Brain microvascular endothelial cell (primary cell): ENCODE measurements around the gene LRP1B.
"Not testable (repeated sequence)": the region's sequence is repeated elsewhere in the genome, so short reads cannot be mapped to it uniquely, and the experiment has no call there.

ENCODE experiments used
- DNase-seq: peaks from one replicate; pipeline ENCODE4 v3.0.0-alpha.2; 2020
- H3K27ac ChIP-seq: fragments of 250-450 bp; sonication (Bioruptor Pico); 2 replicates; pipeline ENCODE4 v1.5.1; 2020; ENCODE audit warnings: mild to moderate bottlenecking, moderate library complexity
- H3K27me3 ChIP-seq: fragments of 250-450 bp; sonication (Bioruptor Pico); replicated peaks from 2 replicates; pipeline ENCODE4 v1.5.1; 2020; ENCODE audit warnings: mild to moderate bottlenecking
- H3K36me3 ChIP-seq: fragments of 250-450 bp; sonication (Bioruptor Pico); replicated peaks from 2 replicates; pipeline ENCODE4 v1.5.1; 2020; ENCODE audit warnings: mild to moderate bottlenecking
- H3K4me3 ChIP-seq: 2 replicates; pipeline ENCODE4 v1.5.1; 2011; ENCODE audit warnings: low read depth, mild to moderate bottlenecking, control low read depth, low read length, moderate library complexity
- in situ Hi-C: cut with HindIII; loops from 2 replicates; pipeline ENCODE4 v1.10.0; 2017; ENCODE audit warnings: low sequenced_read_pairs, low pct_ligation_motif_present
- TF ChIP-seq, protein P1 (sequence below): IDR thresholded peaks from 2 replicates; pipeline ENCODE4 v1.5.1; 2011; ENCODE audit warnings: low read depth, mild to moderate bottlenecking, moderate library complexity, low read length, control low read depth, inconsistent platforms; ENCODE audit errors: missing control alignments

LRP1B gene

DNA sequence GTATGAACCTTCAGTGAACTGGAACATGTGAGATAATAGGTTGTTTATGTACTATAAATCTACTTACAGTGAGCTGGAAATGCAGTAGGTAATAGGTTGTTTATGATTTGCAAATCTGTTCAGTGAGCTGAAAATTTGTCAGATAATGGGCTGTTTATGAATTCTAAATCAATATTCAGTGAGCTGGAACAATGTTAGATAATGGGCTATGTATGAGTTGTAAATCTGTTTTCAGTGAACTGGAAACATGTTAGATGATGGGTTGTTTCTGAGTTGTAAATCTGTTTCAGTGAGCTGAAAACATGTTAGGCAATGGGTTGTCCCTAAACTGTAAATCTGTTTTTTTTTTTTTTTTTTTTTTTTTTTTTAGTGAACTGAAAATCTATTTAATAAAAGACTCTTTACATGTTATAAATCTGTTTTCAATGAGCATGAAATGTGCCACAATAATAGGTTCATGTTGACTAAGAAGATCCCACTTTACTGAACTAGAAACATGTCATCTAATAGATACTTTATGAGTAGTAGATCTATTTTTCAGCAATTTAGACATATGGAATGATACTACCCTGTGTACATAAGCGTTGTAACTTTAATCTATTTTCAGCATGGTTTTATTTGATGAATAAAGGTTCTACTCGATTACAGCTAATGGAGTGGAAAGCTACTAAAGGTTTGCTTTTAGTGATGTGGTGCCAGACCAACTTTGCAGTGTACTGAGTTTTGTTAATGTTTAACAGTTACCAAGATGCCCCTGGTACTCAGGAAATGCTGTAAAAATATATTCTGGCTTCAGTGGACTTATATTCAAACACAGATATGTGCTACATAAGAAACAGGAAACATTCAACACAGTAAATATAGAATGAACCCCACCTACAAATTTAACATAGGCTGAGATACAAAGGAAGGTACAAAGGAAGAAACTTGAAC, 1471.8 kb downstream of the LRP1B start:
- H3K36me3 ChIP-seq = no peaks in the 10 kb centered on the region
- TF ChIP-seq, protein P1, sequence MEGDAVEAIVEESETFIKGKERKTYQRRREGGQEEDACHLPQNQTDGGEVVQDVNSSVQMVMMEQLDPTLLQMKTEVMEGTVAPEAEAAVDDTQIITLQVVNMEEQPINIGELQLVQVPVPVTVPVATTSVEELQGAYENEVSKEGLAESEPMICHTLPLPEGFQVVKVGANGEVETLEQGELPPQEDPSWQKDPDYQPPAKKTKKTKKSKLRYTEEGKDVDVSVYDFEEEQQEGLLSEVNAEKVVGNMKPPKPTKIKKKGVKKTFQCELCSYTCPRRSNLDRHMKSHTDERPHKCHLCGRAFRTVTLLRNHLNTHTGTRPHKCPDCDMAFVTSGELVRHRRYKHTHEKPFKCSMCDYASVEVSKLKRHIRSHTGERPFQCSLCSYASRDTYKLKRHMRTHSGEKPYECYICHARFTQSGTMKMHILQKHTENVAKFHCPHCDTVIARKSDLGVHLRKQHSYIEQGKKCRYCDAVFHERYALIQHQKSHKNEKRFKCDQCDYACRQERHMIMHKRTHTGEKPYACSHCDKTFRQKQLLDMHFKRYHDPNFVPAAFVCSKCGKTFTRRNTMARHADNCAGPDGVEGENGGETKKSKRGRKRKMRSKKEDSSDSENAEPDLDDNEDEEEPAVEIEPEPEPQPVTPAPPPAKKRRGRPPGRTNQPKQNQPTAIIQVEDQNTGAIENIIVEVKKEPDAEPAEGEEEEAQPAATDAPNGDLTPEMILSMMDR = no peak
- H3K27me3 ChIP-seq = no peaks in the 10 kb centered on the region
- H3K4me3 ChIP-seq = no peak overlapping the region
- H3K27ac ChIP-seq = peak overlapping the region; percentile 44
- in situ Hi-C loops = no loop called here
- DNase-seq = no peak

DNA sequence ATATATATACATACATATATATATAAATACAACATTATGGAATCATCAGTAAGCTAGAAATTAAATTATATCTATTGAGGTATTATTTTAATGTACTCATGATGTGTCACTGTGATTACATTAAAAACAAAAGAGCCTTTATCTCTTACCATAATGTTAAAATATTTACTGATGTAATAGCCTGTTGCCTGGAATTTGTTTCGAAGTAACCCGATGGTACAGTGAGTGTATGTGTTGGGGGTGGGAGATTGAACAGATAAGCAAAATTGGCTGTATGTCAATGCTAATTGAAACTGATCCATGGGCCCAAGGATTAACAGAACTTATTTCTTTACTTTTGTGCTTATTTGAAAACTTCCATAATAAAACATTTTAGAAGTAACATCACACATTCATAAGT, 1473.2 kb downstream of the LRP1B start:
- Histone ChIP-seq H3K27me3 (no peaks in the 10 kb centered on the region), H3K36me3 (no peaks in the 10 kb centered on the region), H3K4me3 (no peak overlapping the region), H3K27ac (peak overlapping the region; percentile 44)
- TF ChIP-seq, protein P1 = no peak
- peak; percentile 88 for DNase-seq
- in situ Hi-C loops = no loop called here

DNA sequence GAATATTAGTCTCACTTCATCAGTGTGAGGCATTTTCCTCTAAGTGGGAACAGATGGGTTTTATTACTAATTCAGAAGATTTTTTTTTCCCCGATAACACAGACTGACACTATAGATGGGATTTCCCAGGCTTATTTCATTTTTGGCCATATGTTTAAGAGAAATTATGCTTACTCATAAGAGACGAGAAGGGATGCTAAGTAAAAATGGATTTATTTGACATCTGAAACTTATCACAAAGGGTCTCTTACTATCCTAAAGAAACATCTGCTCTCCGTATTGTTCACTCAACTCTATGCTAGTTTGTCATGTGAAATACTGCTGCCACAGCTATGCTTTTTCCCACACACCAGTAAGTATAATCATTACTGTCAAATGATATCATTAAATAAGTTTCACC, 1476.3 kb downstream of the LRP1B start:
- no peak for DNase-seq
- Histone ChIP-seq H3K36me3 (no peaks in the 10 kb centered on the region), H3K27me3 (no peaks in the 10 kb centered on the region), H3K27ac (peak overlapping the region; percentile 0), H3K4me3 (no peak overlapping the region)
- in situ Hi-C loops = no loop called here
- TF ChIP-seq, protein P1 = no peak

DNA sequence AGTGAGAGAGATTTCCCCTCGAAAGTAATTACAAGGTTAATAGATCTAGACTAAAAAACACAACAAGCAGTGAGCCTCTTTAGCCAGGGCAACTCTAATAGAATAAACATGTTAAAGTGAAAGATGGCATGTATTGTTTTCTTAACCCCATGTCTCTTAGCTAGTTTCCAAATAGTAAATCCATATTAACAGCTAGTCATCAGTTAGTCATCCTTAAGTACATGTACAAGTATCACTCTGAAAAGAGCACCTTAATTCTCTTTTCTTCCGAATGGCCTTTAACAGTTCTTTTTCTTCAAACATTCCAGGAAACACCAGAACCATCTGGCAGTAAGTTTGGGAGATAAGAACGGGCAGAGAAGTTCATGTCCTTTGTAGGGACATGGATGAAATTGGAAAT, 1480.0 kb downstream of the LRP1B start:
- H3K4me3 ChIP-seq = no peak overlapping the region
- peak overlapping the region; percentile 69 for H3K27ac ChIP-seq
- H3K36me3 ChIP-seq = no peaks in the 10 kb centered on the region
- DNase-seq = no peak
- no peaks in the 10 kb centered on the region for H3K27me3 ChIP-seq
- in situ Hi-C loops = no loop called here
- TF ChIP-seq, protein P1 = no peak

DNA sequence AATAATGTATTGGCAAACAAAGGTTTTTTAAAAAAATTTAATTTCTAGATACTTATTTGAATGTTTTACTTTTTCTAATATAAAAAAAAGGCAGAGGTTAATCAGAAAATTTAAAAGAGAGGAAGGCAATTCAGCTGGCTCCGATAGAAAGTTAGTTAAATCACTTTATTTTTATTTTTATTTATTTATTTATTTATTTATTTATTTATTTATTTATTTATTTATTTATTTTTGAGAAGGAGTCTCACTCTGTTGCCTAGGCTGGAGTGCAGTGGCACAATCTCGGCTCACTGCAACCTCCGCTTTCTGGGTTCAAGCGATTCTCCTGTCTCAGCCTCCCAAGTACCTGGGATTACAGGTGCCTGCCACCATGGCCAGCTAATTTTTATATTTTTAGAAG, 1480.7 kb downstream of the LRP1B start:
- not testable (repeated sequence) for H3K4me3 ChIP-seq

DNA sequence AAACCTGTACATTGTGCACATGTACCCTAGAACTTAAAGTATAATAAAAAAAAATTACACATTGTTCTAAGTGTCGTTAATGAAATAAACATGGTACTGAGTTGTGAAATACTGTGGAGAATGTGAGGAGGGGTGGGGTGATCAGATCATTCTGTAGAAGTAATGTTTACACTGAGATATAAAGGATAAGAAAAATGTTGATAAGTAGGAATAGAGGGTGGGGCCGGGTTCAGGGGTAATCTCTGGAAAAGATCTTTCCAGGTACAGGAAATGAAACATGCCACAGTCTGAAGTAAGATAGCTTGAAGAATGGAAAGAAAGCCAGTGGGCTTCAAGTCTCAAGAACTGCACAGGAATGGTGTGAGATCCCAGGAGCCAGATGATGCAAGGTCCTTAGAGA, 1482.4 kb downstream of the LRP1B start:
- Histone ChIP-seq H3K36me3 (no peaks in the 10 kb centered on the region), H3K27me3 (no peaks in the 10 kb centered on the region), H3K4me3 (no peak overlapping the region), H3K27ac (no peak overlapping the region)
- in situ Hi-C loops = no loop called here
- DNase-seq = no peak
- TF ChIP-seq, protein P1 = no peak

More for the DNA sequence above, 1480.7 kb downstream of the LRP1B start:
- H3K36me3 ChIP-seq, DNase-seq, H3K27me3 ChIP-seq, in situ Hi-C loops: not testable (repeated sequence)
- H3K27ac ChIP-seq = peak overlapping the region; percentile 69
